ENCODE measurements around the gene AKAP9. TPM values are rescaled to one million over a fixed set of nuclear protein-coding genes. Genes with fewer than 3 reads are reported as not detected.

The AKAP9 gene
- total and polyA plus RNA-seq, 2 experiments from 2014 or later = 80.5 to 85.8 TPM

- Histone ChIP-seq H2AFZ (no peak overlapping the region), H4K20me1 (ENCODE audit: insufficient read depth, poor library complexity, severe bottlenecking) (no peaks in the 10 kb centered on the region), H3K27ac (peak overlapping the region; percentile 49), H3K9me3 (ENCODE audit: low read depth) (no peaks in the 10 kb centered on the region), H3K9me2 (replicated peaks; ENCODE audit: insufficient read depth) (no peaks in the 10 kb centered on the region), H3K36me3 (replicated peaks; ENCODE audit: insufficient read depth, low read depth) (no peaks in the 10 kb centered on the region), H3K4me1 (ENCODE audit: insufficient read depth) (no peaks in the 10 kb centered on the region), H3K27me3 (no peaks in the 10 kb centered on the region), H3K4me2 (no peak overlapping the region), H3K4me3 (no peak overlapping the region), H3K79me2 (peaks cover 40% of the 10 kb centered on the region)
- no peak for TF ChIP-seq CTCF (IDR thresholded peaks at IDR 0.05; ENCODE audit: poor library complexity)
- no peak for TF ChIP-seq EZH2 (IDR thresholded peaks at IDR 0.05; ENCODE audit: borderline replicate concordance)
- TF ChIP-seq EZH2phosphoT487 (IDR thresholded peaks at IDR 0.05; ENCODE audit: low read depth, severe bottlenecking, unreplicated experiment) = no peak
- peak; percentile 6 for DNase-seq (ENCODE audit: low spot score)
These were observed 47.6 kb downstream of the AKAP9 start for GRCh38 chr7:91988213-91988612.

GRCh38 chr7:91993976-91994375 is 53.3 kb downstream of the AKAP9 start:
- WGBS (ENCODE audit: low lambda C conversion rate, missing lambda C conversion rate) = 90% methylated on average over 3 of the region's 3 CpGs
- Histone ChIP-seq H4K20me1 (ENCODE audit: insufficient read depth, poor library complexity, severe bottlenecking) (no peaks in the 10 kb centered on the region), H3K36me3 (replicated peaks; ENCODE audit: insufficient read depth, low read depth) (no peaks in the 10 kb centered on the region), H3K4me1 (ENCODE audit: insufficient read depth) (no peaks in the 10 kb centered on the region), H3K27me3 (no peaks in the 10 kb centered on the region), H3K9me2 (replicated peaks; ENCODE audit: insufficient read depth) (no peaks in the 10 kb centered on the region), H2AFZ (no peak overlapping the region), H3K4me2 (no peak overlapping the region), H3K27ac (no peak overlapping the region), H3K79me2 (peaks cover 9% of the 10 kb centered on the region), H3K4me3 (no peak overlapping the region), H3K9me3 (ENCODE audit: low read depth) (no peaks in the 10 kb centered on the region)
- no peak for TF ChIP-seq EZH2phosphoT487 (IDR thresholded peaks at IDR 0.05; ENCODE audit: low read depth, severe bottlenecking, unreplicated experiment)
- no peak for DNase-seq (ENCODE audit: low spot score)

GRCh38 chr7:91995391-91996105 is 54.9 kb downstream of the AKAP9 start:
- no peaks in the 10 kb centered on the region for H3K4me1 ChIP-seq (ENCODE audit: insufficient read depth)
- no peak overlapping the region for H3K4me3 ChIP-seq
- TF ChIP-seq CTCF (IDR thresholded peaks at IDR 0.05; ENCODE audit: poor library complexity) (no peak), EZH2phosphoT487 (IDR thresholded peaks at IDR 0.05; ENCODE audit: low read depth, severe bottlenecking, unreplicated experiment) (no peak), EZH2 (IDR thresholded peaks at IDR 0.05; ENCODE audit: borderline replicate concordance) (no peak)
- no peaks in the 10 kb centered on the region for H3K36me3 ChIP-seq (replicated peaks; ENCODE audit: insufficient read depth, low read depth)
- H3K4me2 ChIP-seq = no peak overlapping the region
- H3K27me3 ChIP-seq = no peaks in the 10 kb centered on the region
- peaks cover 9% of the 10 kb centered on the region for H3K79me2 ChIP-seq
- H4K20me1 ChIP-seq (ENCODE audit: insufficient read depth, poor library complexity, severe bottlenecking) = no peaks in the 10 kb centered on the region
- H2AFZ ChIP-seq = no peak overlapping the region
- WGBS (ENCODE audit: low lambda C conversion rate, missing lambda C conversion rate) = 98% methylated on average over 2 of the region's 2 CpGs
- H3K9me3 ChIP-seq (ENCODE audit: low read depth) = no peaks in the 10 kb centered on the region
- H3K9me2 ChIP-seq (replicated peaks; ENCODE audit: insufficient read depth) = no peaks in the 10 kb centered on the region
- no peak for DNase-seq (ENCODE audit: low spot score)
- H3K27ac ChIP-seq = no peak overlapping the region

- Histone ChIP-seq H3K27ac (no peak overlapping the region), H3K79me2 (peaks cover 3% of the 10 kb centered on the region), H3K4me2 (no peak overlapping the region), H3K4me3 (no peak overlapping the region), H3K27me3 (no peaks in the 10 kb centered on the region), H3K4me1 (ENCODE audit: insufficient read depth) (no peaks in the 10 kb centered on the region), H3K9me2 (replicated peaks; ENCODE audit: insufficient read depth) (no peaks in the 10 kb centered on the region), H3K36me3 (replicated peaks; ENCODE audit: insufficient read depth, low read depth) (no peaks in the 10 kb centered on the region), H4K20me1 (ENCODE audit: insufficient read depth, poor library complexity, severe bottlenecking) (no peaks in the 10 kb centered on the region), H3K9me3 (ENCODE audit: low read depth) (no peaks in the 10 kb centered on the region), H2AFZ (no peak overlapping the region)
- 95% methylated on average over 2 of the region's 2 CpGs for WGBS (ENCODE audit: low lambda C conversion rate, missing lambda C conversion rate)
- TF ChIP-seq EZH2 (IDR thresholded peaks at IDR 0.05; ENCODE audit: borderline replicate concordance) (no peak), CTCF (IDR thresholded peaks at IDR 0.05; ENCODE audit: poor library complexity) (no peak), EZH2phosphoT487 (IDR thresholded peaks at IDR 0.05; ENCODE audit: low read depth, severe bottlenecking, unreplicated experiment) (no peak)
- DNase-seq (ENCODE audit: low spot score) = no peak
These were observed 59.2 kb downstream of the AKAP9 start for GRCh38 chr7:91999631-92000565.

Measured in hepatocyte (in vitro differentiated cells).